COLO668 (cell line): ENCODE measurements around the gene SLC2A6.

Experiments used
- DNase-seq: peaks from one replicate; lab custom pipeline; 2025; ENCODE audit not compliant: unreplicated experiment; lab: John Stamatoyannopoulos, UW

The SLC2A6 gene

GRCh38 chr9:133440874-133441273 is 38.0 kb downstream of the SLC2A6 start:
- no peak for DNase-seq

GRCh38 chr9:133439337-133439736 is 39.6 kb downstream of the SLC2A6 start:
- DNase-seq = no peak

- no peak for DNase-seq
These were observed 41.0 kb downstream of the SLC2A6 start for GRCh38 chr9:133437753-133438531.

GRCh38 chr9:133436681-133437080 is 42.2 kb downstream of the SLC2A6 start:
- no peak for DNase-seq

GRCh38 chr9:133433351-133433843 is 45.5 kb downstream of the SLC2A6 start:
- no peak for DNase-seq

- DNase-seq = no peak
These were observed 48.7 kb downstream of the SLC2A6 start for GRCh38 chr9:133430244-133430643.

GRCh38 chr9:133429641-133430161 is 49.2 kb downstream of the SLC2A6 start:
- peak; percentile 51 for DNase-seq

- DNase-seq = no peak
These were observed 49.7 kb downstream of the SLC2A6 start for GRCh38 chr9:133429214-133429613.

- peak; percentile 74 for DNase-seq
These were observed 50.2 kb downstream of the SLC2A6 start for GRCh38 chr9:133428617-133429101.

- no peak for DNase-seq
These were observed 51.1 kb downstream of the SLC2A6 start for GRCh38 chr9:133427658-133428348.

GRCh38 chr9:133426011-133426410 is 52.9 kb downstream of the SLC2A6 start:
- no peak for DNase-seq

- no peak for DNase-seq
These were observed 53.8 kb downstream of the SLC2A6 start for GRCh38 chr9:133425049-133425632.

- no peak for DNase-seq
These were observed 54.7 kb downstream of the SLC2A6 start for GRCh38 chr9:133424187-133424586.

GRCh38 chr9:133423216-133423615 is 55.7 kb downstream of the SLC2A6 start:
- no peak for DNase-seq

GRCh38 chr9:133421615-133422542 is 57.0 kb downstream of the SLC2A6 start, which contains the start of gene ADAMTS13:
Gene ADAMTS13 (plus strand): TSS chr9:133422367. CDS start chr9:133422444, 77 bp downstream.
- no peak for DNase-seq
